Esophagus squamous epithelium (tissue), 5 donors: ENCODE results near the gene NOC4L. TPM values are rescaled to one million over a fixed set of nuclear protein-coding genes. Genes with fewer than 3 reads are reported as not detected.

Experiments used
- DNase-seq: peaks from one replicate; lab custom pipeline; 2025; lab: John Stamatoyannopoulos, UW
- H3K27ac ChIP-seq, 4 donors: fragments of 200-600 bp; sonication (generic); one replicate each; pipeline ENCODE4 v1.5.1; 2016 to 2019; ENCODE audit warnings: mild to moderate bottlenecking in 1 of 4
- H3K27me3 ChIP-seq, 4 donors: fragments of 200-600 bp; sonication (generic); 1 replicate in 3 of 4; 2 replicates in 1 of 4; pipeline versions ENCODE4 v1.5.1 to v1.6.0; 2017 to 2021; ENCODE audit warnings: antibody characterized with exemption in 1 of 4
- H3K36me3 ChIP-seq, 3 donors: fragments of 200-600 bp; sonication (generic); one replicate each; pipeline ENCODE4 v1.5.1; 2016 to 2019
- H3K4me1 ChIP-seq, 3 donors: fragments of 200-600 bp; sonication (generic); one replicate each; pipeline ENCODE4 v1.5.1; 2017 to 2019
- H3K4me3 ChIP-seq, 4 donors: fragments of 200-600 bp; sonication (generic); 1 replicate in 3 of 4; 2 replicates in 1 of 4; pipeline ENCODE4 v1.5.1; 2016 to 2019; ENCODE audit warnings: mild to moderate bottlenecking in 2 of 4, moderate library complexity in 1 of 4
- H3K9me3 ChIP-seq, 3 donors: fragments of 200-600 bp; sonication (generic); one replicate each; pipeline ENCODE4 v1.5.1; 2016 to 2019
- CTCF ChIP-seq, 6 experiments: fragments of 450-650 bp in 4 of 6; fragments of 200-600 bp in 2 of 6; sonication (generic) in 2 of 6; IDR thresholded peaks; one replicate each; pipeline ENCODE4 v1.5.1; 2016 to 2019; ENCODE audit warnings: antibody characterized with exemption in 6 of 6, mild to moderate bottlenecking in 4 of 6, moderate library complexity in 4 of 6
- POLR2A ChIP-seq, 4 donors: fragments of 450-650 bp; IDR thresholded peaks; one replicate each; pipeline ENCODE4 v1.6.1; 2017; ENCODE audit warnings: antibody characterized with exemption in 4 of 4, mild to moderate bottlenecking in 4 of 4, moderate library complexity in 3 of 4
- WGBS, 2 donors: methylation state at CpG; one replicate each; pipeline ENCODE4 v1.1.5; 2018; 5-methylcytosine and 5-hydroxymethylcytosine counted together
- intact Hi-C: fragments of 100-400 bp; cut with DNase I; formaldehyde crosslinking; loops from one replicate; pipeline ENCODE4 v1.15.0; 2022
- total RNA-seq, 4 donors: library from RNA; depleted of rRNA; stranded (reverse); fragments of >200 nt; gene quantifications; one replicate each; pipeline ENCODE4 v1.1.0, GENCODE V29; 2016
- donor health status: DM: yes; HTN: yes; CAD: no.

Gene NOC4L
- total RNA-seq, 4 donors from 2014 or later: 9.6 to 12.1 (median 11.1) TPM

GRCh38 chr12:132115500-132115899, 28.8 kb upstream of the NOC4L start:
- Histone ChIP-seq H3K4me1 (no peaks in the 10 kb centered on the region), H3K27me3 (no peaks in the 10 kb centered on the region), H3K4me3 (no peak overlapping the region), H3K27ac (no peak overlapping the region), H3K36me3 (peaks cover 5 to 97% (median 15%) of the 10 kb centered on the region in 3 donors), H3K9me3 (no peaks in the 10 kb centered on the region)
- no peak for DNase-seq
- 85 to 97% methylated on average over 8 to 9 of the region's 9 CpGs for WGBS, 2 donors
- intact Hi-C loops: no loop called here
- TF ChIP-seq CTCF (IDR thresholded peaks at IDR 0.05) (no peak), POLR2A (IDR thresholded peaks at IDR 0.05) (no peak)

- DNase-seq: no peak
- 93 to 95% methylated on average over 12 to 22 of the region's 58 CpGs for WGBS, 2 donors
- TF ChIP-seq CTCF (IDR thresholded peaks at IDR 0.05): no peak
- Histone ChIP-seq H3K9me3 (no peaks in the 10 kb centered on the region), H3K36me3 (peaks cover 5 to 97% (median 6%) of the 10 kb centered on the region in 3 donors), H3K4me3 (no peak overlapping the region), H3K4me1 (no peaks in the 10 kb centered on the region), H3K27me3 (no peaks in the 10 kb centered on the region), H3K27ac (no peak overlapping the region)
- intact Hi-C loops: no loop called here
Observed at GRCh38 chr12:132116709-132117557, 27.3 kb upstream of the NOC4L start.

GRCh38 chr12:132117558-132117875, 26.7 kb upstream of the NOC4L start:
- intact Hi-C loops: no loop called here
- TF ChIP-seq CTCF (IDR thresholded peaks at IDR 0.05): no peak
- no peak for TF ChIP-seq POLR2A (IDR thresholded peaks at IDR 0.05)
- Histone ChIP-seq H3K36me3 (peaks cover 5 to 97% (median 6%) of the 10 kb centered on the region in 3 donors), H3K4me1 (no peaks in the 10 kb centered on the region), H3K27me3 (no peaks in the 10 kb centered on the region), H3K27ac (no peak overlapping the region), H3K4me3 (no peak overlapping the region), H3K9me3 (no peaks in the 10 kb centered on the region)
- 80 to 100% methylated on average over 2 of the region's 10 CpGs for WGBS, 2 donors
- DNase-seq: no peak

- TF ChIP-seq CTCF (IDR thresholded peaks at IDR 0.05) (no peak), POLR2A (IDR thresholded peaks at IDR 0.05) (no peak)
- WGBS, 2 donors: 91% methylated on average over 10 of the region's 22 CpGs; no CpG with 5 or more reads in 1 of the 2 donors
Observed at GRCh38 chr12:132118876-132119275, 25.4 kb upstream of the NOC4L start.

GRCh38 chr12:132121283-132121682, 23.0 kb upstream of the NOC4L start:
- no peak for DNase-seq
- peaks cover 0 to 95% (median 8%) of the 10 kb centered on the region in 3 donors for H3K36me3 ChIP-seq
- no peak overlapping the region for H3K27ac ChIP-seq
- no peaks in the 10 kb centered on the region for H3K9me3 ChIP-seq
- no peaks in the 10 kb centered on the region for H3K27me3 ChIP-seq
- no peak overlapping the region for H3K4me3 ChIP-seq
- WGBS, 2 donors: 90% methylated on average over 14 of the region's 14 CpGs
- TF ChIP-seq CTCF (IDR thresholded peaks at IDR 0.05) (no peak), POLR2A (IDR thresholded peaks at IDR 0.05) (no peak)
- intact Hi-C loops: no loop called here
- no peaks in the 10 kb centered on the region for H3K4me1 ChIP-seq

More at GRCh38 chr12:132118876-132119275, 25.4 kb upstream of the NOC4L start:
- Histone ChIP-seq H3K27me3 (no peaks in the 10 kb centered on the region), H3K4me3 (no peak overlapping the region), H3K9me3 (no peaks in the 10 kb centered on the region), H3K4me1 (no peaks in the 10 kb centered on the region), H3K27ac (no peak overlapping the region), H3K36me3 (peaks cover 0 to 95% (median 6%) of the 10 kb centered on the region in 3 donors)
- intact Hi-C loops: no loop called here
- no peak for DNase-seq
